Fibroblast of mammary gland (primary cell): ENCODE measurements around the gene PCDHGB4.
A peak's percentile ranks its signal among the peaks of the same experiment; 100 is the strongest.
"Not testable (repeated sequence)": the region's sequence is repeated elsewhere in the genome, so short reads cannot be mapped to it uniquely, and the experiment has no call there.

Experiments used
- DNase-seq: peaks from one replicate; pipeline ENCODE4 v3.0.0-alpha.2; 2010; ENCODE audit warnings: low read depth
- H3K4me3 ChIP-seq: 2 replicates; pipeline ENCODE4 v1.5.1; 2011; ENCODE audit warnings: low read depth, mild to moderate bottlenecking, low read length, moderate library complexity; ENCODE audit not compliant: control insufficient read depth
- TF ChIP-seq, protein P1 (sequence below): conservative IDR thresholded peaks from 2 replicates; pipeline ENCODE4 v1.5.1; 2011; ENCODE audit warnings: low read depth, low read length, inconsistent platforms; ENCODE audit not compliant: control insufficient read depth, insufficient read depth

PCDHGB4 gene

DNA sequence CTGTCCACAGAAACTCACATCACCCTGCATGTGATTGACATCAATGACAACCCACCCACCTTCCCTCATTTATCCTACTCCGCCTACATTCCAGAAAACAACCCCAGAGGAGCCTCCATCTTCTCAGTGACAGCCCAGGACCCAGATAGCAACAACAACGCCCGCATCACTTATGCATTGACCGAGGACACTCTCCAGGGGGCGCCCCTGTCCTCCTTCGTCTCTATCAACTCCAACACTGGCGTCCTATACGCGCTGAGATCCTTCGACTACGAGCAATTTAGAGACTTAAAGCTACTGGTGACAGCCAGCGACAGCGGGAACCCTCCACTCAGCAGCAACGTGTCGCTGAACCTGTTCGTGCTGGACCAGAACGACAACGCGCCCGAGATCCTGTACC, 42.2 kb upstream of the PCDHGB4 start:
- H3K4me3 ChIP-seq, result no peak overlapping the region
- TF ChIP-seq, protein P1, sequence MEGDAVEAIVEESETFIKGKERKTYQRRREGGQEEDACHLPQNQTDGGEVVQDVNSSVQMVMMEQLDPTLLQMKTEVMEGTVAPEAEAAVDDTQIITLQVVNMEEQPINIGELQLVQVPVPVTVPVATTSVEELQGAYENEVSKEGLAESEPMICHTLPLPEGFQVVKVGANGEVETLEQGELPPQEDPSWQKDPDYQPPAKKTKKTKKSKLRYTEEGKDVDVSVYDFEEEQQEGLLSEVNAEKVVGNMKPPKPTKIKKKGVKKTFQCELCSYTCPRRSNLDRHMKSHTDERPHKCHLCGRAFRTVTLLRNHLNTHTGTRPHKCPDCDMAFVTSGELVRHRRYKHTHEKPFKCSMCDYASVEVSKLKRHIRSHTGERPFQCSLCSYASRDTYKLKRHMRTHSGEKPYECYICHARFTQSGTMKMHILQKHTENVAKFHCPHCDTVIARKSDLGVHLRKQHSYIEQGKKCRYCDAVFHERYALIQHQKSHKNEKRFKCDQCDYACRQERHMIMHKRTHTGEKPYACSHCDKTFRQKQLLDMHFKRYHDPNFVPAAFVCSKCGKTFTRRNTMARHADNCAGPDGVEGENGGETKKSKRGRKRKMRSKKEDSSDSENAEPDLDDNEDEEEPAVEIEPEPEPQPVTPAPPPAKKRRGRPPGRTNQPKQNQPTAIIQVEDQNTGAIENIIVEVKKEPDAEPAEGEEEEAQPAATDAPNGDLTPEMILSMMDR, result no peak
- DNase-seq, result no peak

DNA sequence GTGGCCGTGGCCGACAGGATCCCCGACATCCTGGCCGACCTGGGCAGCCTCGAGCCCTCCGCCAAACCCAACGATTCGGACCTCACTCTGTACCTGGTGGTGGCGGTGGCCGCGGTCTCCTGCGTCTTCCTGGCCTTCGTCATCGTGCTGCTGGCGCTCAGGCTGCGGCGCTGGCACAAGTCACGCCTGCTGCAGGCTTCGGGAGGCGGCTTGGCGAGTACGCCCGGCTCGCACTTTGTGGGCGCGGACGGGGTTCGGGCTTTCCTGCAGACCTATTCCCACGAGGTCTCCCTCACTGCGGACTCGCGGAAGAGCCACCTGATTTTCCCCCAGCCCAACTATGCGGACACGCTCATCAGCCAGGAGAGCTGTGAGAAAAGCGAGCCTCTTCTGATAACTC, 41.5 kb upstream of the PCDHGB4 start:
- H3K4me3 ChIP-seq, DNase-seq: not testable (repeated sequence)

DNA sequence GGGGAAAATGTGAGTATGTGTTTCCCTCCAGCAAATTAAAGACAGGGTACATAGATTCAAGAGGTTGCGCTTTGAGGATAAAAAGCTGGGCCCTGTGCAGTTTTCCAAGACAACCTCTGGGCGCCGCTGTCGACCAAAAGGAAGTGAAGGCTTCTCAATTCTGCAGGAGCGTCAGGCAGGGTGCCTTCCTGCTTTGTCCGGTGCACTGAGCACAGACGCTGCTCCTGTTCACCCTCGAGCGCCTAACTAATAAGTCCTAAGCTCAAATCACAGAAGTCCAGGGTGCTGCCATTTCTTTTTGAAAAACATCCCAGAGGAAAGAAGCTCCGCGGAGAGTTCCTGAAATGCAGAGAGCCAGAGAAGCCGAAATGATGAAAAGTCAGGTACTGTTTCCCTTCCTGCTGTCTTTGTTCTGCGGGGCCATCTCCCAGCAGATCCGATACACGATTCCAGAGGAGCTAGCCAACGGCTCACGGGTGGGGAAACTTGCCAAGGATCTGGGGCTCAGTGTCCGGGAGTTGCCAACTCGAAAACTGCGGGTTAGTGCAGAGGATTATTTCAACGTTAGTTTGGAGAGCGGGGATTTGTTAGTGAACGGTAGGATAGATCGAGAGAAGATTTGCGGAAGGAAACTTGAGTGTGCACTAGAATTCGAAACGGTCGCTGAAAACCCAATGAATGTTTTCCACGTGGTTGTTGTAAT, 37.4 kb upstream of the PCDHGB4 start, which contains the start of gene PCDHGB1:
TSS of gene PCDHGB1 (plus strand) at position 183 of the 703 bp plus-strand sequence. CDS start at position 345, 162 bp downstream.
- DNase-seq, result peak; percentile 60
- H3K4me3 ChIP-seq, result peak within 1 kb of the TSS; percentile 25
- TF ChIP-seq, protein P1, result peak; percentile 57

DNA sequence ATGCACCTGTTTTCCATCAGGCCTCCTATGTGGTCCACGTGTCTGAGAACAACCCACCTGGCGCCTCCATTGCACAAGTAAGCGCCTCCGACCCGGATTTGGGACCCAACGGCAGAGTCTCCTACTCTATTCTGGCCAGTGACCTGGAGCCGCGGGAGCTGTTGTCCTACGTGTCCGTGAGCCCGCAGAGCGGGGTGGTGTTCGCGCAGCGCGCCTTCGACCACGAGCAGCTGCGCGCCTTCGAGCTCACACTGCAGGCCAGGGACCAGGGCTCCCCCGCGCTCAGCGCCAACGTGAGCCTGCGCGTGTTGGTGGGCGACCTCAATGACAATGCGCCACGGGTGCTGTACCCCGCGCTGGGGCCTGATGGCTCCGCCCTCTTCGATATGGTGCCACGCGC, 35.9 kb upstream of the PCDHGB4 start:
- TF ChIP-seq, protein P1, result no peak
- no peak overlapping the region for H3K4me3 ChIP-seq
- DNase-seq, result no peak

DNA sequence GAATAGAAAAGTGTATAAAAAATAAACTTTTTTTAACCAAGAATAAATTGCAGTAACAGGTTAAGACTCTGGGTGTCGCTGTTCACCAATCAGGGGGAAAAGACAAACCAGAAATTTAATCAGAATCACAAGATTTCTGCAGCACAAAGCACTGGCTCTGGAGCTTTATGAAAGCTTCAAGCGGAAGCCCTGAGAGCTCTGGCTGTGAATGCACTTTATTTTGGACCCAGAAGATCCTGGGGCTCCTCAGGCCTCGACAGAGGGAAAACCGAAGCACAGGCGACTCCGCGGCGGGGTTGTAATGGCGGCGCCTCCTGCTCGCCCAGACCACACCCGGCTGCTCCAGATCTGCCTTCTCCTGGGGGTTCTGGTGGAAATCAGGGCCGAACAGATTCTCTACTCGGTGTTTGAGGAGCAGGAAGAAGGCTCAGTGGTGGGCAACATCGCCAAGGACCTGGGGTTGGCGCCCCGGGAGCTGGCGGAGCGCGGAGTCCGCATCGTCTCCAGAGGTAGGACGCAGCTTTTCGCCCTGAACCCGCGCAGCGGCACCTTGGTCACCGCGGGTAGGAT, 32.5 kb upstream of the PCDHGB4 start, which contains the start of gene PCDHGA4:
TSS of gene PCDHGA4 (plus strand) at position 122 of the 570 bp plus-strand sequence. CDS start at position 209, 87 bp downstream.
- TF ChIP-seq, protein P1, result peak; percentile 57
- peak within 1 kb of the TSS; percentile 37 for H3K4me3 ChIP-seq
- peak; percentile 33 for DNase-seq

DNA sequence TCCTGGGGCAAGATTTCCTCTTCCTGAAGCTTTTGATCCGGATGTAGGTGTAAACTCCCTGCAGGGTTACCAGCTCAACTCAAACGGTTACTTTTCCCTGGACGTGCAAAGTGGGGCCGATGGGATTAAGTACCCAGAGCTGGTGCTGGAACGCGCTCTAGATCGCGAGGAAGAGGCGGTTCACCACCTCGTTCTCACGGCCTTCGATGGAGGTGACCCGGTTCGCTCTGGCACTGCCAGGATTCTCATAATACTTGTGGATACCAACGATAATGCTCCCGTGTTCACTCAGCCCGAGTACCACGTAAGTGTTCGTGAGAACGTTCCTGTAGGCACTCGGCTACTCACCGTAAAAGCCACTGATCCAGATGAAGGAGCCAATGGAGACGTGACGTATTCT, 31.9 kb upstream of the PCDHGB4 start:
- no peak overlapping the region for H3K4me3 ChIP-seq
- TF ChIP-seq, protein P1, result no peak
- DNase-seq, result no peak

DNA sequence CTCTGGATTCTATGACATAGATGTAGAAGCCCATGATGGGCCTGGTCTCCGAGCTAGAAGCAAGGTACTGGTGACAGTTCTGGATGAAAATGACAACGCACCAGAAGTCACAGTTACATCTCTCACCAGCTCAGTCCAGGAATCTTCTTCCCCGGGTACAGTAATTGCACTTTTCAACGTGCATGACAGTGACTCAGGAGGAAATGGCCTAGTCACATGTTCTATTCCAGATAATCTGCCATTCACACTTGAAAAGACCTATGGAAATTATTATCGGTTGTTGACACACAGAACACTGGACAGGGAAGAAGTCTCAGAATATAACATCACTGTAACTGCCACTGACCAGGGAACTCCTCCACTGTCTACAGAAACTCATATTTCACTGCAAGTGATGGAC, 31.4 kb upstream of the PCDHGB4 start:
- TF ChIP-seq, protein P1, result no peak
- no peak for DNase-seq
- no peak overlapping the region for H3K4me3 ChIP-seq
